ENCODE measurements around the gene CDC42SE1.
"Not testable (repeated sequence)": the region's sequence is repeated elsewhere in the genome, so short reads cannot be mapped to it uniquely, and the experiment has no call there.

CDC42SE1 gene, protein sequence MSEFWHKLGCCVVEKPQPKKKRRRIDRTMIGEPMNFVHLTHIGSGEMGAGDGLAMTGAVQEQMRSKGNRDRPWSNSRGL

DNA sequence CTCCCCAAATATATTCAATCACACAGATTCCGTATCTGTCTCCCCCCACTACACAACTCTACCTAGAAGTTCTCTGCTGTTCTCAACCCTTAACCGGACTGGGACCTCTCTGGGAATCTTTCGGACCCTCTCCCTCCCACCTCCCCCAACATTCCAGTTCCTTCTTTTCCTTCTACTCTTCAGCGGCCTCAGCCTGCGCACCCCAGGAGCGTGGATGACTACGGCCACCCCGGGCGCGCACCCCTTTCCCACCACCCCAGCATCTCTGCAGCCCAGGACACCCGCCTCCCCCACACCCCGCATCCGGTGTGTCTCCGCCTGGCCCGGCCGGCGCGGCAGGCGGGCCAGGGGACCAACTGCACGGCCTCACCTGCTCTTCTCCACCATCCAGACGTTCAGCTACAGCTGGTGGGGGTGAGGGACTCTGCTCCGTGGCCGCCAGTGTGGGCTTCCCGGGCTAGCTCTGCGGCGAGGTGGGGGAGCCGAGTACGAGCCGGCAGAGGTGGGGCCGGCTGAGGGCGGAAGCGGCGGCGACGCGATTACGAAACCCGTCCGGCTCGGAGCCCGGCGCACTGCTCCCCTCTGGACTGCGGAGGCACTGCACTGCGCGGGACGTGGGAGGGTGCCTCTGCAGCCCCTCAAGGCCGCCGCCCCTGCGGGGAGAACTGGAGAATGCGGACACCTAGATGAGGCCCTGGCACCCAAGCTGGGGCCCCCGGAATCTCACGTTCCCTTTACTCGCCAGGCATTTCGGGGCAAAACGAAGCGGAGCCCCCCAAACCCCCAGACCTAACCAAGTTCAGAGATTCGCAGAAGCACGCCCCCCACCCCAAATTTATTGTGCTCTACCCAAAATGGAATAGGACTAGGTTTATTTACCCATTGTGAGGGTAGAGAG is at the start of gene CDC42SE1:
Gene CDC42SE1 (minus strand): TSS at position 514 of the 898 bp plus-strand sequence. CDS start 3,892 bp downstream, outside the sequence.
- DNase-seq (ENCODE audit: low spot score) = peak; percentile 85

DNA sequence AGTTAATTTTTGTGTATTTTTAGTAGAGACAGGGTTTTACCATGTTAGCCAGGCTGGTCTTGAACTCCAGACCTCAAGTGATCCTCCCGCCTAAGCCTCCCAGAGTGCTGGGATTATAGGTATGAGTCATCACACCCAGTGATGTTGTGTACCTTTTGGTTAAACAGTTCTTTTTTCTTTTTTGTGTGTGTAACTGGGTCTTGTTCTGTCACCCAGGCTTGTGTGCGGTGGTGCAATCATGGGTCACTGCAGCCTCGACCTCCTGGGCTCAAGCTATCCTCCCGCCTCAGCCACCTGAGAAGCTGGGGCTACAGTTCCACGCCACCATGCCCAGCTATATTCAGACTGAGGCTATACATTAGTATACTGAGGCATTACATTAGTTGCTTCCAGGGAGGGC is 48.9 kb upstream of the CDC42SE1 start:
- no peak for DNase-seq (ENCODE audit: low spot score)

DNA sequence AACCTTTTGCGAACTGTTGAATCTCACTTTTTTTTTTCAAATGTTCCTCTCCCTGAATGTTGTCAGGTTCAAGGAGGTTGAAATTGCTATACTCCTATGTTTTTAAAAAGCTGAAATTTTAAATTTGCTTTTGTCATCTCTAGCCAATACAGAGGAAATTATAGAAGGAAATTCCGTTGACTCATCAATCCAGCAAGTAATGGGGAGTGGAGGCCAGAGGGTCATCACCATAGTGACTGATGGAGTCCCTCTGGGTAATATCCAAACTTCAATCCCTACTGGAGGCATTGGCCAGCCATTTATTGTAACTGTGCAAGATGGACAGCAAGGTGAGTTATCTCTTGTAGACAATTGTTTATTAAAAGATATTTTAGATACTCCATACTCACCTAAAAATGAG is 47.5 kb upstream of the CDC42SE1 start:
- DNase-seq (ENCODE audit: low spot score) = peak; percentile 43

DNA sequence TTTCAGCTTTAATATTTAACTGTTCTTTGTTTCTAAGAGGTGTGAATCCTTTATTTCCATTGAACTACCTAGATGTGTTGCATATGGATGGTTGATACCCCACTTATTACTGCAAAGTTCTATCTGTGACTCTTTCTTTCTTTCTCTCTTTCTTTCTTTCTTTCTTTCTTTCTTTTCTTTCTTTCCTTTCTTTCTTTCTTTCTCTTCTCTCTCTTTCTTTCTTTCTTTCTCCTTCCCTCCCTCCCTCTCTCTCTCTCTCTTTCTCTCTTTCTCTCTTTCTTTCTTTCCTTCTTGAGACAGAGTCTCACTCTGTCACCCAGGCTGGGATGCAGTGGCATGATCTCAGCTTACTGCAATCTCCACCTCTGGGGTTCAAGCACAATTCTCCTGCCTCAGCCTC is 45.2 kb upstream of the CDC42SE1 start:
- DNase-seq (ENCODE audit: low spot score) = no peak

DNA sequence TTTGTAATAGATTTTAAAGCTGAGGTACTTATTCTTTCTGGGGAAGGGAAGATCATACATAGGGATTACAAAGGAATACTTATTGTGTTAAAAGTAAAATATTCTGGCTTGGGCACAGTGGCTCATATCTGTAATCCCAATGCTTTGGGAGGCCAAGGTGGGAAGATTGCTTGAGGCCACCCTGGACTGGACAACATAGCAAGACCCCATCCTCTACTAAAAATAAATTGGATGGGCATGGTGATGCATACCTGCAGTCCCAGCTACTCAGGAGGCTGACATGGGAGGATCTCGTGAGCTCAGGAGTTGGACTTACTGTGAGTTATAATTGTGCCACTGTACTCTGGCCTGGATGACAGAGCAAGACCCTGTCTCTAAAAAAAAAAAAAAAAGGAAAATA is 38.7 kb upstream of the CDC42SE1 start:
- no peak for DNase-seq (ENCODE audit: low spot score)

DNA sequence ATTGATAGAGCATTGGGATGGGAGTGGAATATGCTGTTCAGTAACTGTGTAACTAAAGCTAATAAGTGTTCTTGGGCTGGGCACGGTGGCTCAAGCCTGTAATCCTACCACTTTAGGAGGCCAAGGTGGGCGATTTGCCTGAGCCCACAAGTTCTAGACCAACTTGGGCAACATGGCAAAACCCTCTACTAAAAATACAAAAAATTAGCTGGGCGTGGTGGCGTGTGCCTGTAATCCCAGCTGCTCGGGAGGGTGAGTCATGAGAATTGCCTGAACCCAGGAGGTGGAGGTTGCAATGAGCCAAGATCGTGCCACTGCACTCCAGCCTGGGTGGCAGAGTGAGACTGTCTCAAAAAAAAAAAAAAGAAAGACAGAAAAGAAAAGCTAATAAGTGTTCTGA is 38.0 kb upstream of the CDC42SE1 start:
- not testable (repeated sequence) for DNase-seq (ENCODE audit: low spot score)

DNA sequence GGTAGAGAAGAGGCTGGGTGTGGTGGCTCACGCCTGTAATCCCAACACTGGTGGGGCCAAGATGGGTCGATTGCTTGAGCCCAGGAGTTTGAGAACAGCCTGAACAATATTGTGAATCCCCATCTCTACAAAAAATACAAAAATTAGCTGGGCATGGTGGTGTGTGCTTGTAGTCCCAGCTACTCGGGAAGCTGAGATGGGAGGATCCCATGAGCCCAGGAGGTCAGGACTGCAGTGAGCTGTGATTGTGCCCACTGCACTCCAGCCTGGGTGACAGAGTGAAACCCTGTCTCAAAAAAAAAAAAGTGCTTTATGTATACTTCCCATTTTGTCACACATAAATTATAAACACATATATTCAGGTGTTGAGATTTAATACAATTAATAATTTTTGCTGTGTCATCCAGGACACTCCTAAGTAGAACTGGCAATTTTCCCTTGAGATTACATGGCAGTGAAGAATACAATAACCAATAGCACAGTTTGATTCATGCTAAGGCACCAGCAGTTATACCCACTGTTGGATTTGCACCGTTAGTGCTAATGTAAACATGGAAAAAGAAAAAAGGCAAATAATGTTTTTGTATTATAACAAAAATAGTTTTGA is 26.6 kb upstream of the CDC42SE1 start:
- DNase-seq (ENCODE audit: low spot score) = no peak

DNA sequence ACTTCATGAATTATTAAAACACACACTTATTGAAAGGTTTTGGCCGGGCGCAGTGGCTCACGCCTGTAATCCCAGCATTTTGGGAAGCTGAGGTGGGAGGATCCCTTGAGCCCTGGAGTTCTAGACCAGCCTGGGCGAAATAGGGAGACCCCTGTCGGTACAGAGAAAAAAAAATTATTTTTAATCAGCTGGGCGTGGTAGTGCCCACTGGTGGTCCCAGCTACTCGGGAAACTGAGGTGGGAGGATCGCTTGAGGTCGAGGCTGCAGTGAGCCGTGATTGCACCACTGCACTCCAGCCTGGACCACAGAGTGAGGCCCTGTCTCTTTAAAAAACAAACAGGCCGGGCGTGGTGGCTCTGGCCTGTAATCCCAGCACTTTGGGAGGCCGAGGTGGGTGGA is 12.8 kb upstream of the CDC42SE1 start:
- DNase-seq (ENCODE audit: low spot score) = no peak

DNA sequence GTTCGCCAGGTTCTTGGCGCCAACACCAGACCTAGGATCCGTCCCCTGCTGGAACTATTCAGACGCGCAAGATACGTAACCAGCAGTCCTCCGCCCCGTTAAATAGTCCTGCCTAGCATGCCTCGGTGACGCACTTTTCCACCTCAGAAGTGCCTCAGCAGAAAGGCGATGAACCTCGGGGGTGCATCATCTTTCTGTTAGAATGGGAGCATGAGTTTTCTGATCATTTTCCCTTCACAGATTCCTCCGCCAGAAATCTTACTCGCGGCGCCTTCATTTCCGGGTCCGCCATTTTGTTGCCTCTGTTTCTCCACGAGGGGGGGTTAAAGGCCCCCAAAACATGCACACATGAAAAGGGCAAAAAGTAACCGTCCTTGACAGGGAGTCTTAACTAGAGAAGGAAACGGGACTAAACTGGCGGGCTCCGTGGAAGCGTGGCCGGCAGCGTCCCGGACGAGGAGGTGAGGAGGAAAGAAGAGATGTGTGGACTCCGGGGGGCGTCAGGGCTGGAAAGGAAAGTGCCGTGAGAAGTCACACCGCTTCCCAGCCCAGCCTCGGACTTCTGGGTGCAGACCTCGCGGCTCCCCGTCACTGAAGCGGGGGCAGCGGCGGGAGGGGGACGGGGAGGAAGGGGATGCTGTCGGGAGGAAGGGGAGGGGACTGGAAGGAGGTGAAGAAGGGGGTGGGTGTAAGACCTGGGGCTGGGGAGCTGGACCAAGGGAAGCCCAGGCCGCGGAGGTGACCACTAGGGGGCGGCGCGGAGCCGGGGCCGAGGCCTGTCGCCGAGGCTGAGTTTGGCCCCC is 11.3 kb upstream of the CDC42SE1 start, which contains the start of gene GABPB2:
Gene GABPB2 (plus strand): TSS at position 288 of the 803 bp plus-strand sequence. CDS start 17,429 bp downstream, outside the sequence.
- peak; percentile 90 for DNase-seq (ENCODE audit: low spot score)

DNA sequence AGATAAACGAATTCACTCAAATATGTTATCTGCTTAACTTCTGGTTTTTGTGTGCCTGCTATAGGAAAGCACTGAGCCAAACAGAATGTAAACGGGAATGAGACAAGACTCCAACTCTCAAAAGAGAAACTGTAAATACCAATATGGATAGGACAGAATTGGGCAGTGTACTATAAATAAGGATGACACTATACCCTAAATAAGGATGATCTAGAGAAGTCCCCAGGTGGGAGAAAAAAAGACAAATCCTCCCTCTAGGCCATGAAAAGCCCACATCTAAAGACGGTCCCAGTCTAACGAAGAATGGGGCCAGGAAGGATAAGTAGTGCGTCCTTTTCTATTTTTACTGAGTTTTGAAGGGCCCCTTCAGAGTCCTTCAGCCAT is 9.7 kb upstream of the CDC42SE1 start:
- no peak for DNase-seq (ENCODE audit: low spot score)

DNA sequence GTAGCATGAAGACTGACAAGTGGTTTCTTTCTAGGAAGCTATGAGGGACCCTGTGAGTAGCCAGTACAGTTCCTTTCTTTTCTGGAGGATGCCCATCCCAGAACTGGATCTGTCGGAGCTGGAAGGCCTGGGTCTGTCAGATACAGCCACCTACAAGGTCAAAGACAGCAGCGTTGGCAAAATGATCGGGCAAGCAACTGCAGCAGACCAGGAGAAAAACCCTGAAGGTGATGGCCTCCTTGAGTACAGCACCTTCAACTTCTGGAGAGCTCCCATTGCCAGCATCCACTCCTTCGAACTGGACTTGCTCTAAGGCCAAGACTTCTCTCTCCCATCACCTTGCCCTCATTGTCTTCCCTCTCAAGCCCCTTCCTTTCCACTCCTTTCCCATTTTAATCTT is 7.8 kb upstream of the CDC42SE1 start:
- no peak for DNase-seq (ENCODE audit: low spot score)

DNA sequence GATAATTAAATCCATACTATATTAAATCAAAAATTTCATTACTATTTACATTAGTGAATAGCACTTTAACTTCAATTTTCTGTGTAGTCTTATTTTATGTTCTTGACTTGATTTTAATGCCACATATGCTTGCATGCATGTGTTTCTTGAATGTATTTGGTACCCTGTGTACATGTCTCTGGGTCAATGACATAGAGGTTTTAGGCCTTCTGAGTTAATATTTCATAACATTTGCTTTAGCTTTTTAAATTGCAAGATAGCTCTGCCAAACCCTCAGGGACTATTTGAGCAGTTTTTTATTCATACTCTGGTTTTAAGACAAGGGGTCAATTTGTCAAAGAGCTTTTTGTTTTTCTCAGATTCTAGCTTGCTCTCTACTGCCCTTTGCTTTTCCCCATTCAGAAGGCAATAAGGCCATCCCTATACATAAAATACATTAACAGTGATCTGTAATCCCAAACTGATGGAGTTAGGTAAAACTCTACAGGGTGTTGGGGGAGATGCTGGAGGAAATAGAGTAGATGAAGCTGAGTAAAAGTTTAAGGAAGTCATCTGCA is 5.7 kb upstream of the CDC42SE1 start:
- no peak for DNase-seq (ENCODE audit: low spot score)

DNA sequence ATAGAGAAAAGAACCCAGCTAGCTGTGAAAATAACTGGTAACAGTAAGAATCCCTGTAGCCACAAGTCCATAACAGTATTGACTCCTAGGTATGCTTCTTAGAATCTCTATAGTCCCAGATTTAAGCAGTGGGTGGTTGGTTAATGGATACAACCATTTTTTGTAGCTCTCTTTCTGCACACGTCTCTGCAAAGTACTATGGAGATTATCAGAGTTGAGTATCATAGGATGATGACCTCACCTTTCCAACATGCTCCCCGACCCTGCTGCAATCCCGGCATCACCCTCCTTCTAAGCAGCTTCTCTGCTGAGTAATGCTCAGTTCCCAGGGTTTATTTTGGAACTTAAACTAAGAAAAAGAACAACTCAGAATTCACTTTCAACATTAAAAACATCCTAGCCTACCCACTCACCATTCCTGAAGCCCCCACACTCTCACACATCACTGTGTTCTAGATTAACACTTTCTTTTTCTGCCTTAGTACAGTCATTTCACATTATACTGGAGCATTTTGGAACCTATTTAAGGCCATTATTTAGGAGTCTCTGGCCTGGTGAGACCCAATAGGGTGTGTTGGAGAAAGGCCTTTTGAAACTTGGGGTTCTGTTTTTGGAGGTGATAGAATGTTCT is 3.4 kb upstream of the CDC42SE1 start:
- DNase-seq (ENCODE audit: low spot score) = peak; percentile 88

DNA sequence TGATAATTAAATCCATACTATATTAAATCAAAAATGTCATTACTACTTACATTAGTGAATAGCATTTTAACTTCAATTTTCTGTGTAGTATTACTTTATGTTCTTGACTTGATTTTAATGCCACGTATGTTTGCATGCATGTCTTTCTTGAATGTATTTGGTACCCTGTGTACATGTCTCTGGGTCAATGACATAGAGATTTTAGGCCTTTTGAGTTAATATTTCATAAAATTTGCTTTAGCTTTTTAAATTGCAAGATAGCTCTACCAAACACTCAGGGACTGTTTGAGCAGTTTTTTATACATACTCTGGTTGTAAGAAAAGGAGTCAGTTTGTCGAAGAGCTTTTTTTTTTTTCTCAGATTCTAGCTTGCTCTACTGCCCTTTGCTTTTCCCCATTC is 2.3 kb upstream of the CDC42SE1 start:
- no peak for DNase-seq (ENCODE audit: low spot score)

DNA sequence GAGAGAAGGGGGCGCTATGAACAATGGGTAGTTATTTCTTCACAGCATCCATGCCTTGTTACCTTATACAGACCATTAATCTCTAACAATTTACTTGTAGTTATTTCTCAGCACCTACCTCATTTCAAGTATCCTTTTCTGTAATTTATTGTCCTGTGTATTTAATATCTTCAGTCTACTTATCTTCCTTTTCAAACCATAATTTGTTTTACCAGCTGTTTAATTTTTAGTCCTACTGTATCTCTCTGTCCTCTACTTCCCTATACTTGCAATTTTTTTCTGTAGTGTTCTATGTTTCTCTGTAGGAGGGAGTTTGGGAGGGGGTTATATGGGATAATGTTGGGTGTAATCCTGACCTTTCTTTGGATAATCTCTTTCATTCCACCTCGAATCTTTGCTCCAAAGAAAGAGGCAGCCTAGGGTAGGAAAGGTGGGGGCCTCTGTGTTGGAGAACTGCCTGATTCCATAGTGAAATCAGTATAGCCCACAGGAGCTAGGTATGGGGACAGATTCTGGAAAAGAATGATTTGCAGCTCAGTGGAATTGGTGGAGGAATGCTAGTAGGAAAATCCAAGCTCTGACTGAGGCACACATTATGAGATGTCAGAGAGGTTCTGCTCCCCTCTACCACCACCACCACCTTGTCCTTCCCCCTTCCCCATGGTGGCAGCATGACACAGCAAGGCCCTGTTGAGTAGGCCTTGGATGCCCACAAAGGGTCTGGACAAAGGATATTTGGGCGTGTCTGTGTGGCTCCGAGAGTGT is 1.4 kb upstream of the CDC42SE1 start:
- no peak for DNase-seq (ENCODE audit: low spot score)

DNA sequence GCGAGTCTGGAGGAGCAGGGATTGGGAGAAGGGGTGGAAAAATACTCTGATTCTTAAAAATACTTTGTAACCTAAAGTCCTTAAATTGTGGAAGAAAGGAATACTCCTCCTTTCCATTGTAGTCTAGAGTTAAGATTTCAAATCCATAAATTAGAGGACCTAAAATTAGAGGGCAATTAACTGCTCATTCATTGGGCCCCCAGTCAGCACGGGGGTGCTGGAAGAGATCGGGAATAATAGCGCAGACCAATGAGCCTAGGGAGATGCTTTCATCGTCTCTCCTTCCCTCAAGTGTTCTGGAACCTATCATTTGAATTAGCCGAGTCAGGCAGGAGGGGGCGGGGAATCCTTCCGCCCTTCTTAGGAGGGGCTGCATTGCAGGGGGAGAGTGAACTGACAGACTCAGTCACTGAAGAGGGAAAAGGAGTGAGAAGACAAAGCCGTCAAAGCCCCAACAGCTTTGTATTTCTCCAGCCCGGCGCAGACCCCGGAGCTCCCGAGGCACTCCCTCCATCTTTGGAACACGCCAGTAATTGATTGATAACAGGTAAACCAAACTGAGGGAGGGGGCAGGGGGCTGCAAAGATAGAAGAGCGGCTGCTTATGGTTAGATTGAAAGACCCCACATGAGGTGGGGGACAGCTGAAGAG is 710 bp upstream of the CDC42SE1 start, which contains the start of gene MLLT11:
Gene MLLT11 (plus strand): TSS at position 391 of the 650 bp plus-strand sequence. CDS start 6,828 bp downstream, outside the sequence.
- peak; percentile 57 for DNase-seq (ENCODE audit: low spot score)

DNA sequence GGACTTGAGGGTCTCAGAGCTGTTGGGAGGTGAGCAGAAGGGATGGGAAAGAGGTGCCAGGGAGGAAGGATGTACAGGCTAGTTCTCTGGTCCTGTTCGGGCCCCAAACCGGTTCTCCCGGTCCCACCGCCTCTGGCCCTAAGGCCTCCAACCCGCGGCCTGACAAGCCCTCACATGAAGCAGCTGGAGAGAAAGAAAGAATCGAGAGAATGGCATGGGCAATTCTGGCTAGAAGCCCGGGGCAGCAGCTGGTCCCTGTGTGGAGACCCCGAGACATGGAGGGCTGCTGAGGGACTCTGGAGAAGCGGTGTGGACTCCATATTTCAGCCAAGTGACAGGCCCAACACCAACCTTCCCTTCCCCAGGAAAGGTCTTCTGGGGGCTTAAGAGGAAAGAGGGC is 730 bp downstream of the CDC42SE1 start:
- peak; percentile 4 for DNase-seq (ENCODE audit: low spot score)

DNA sequence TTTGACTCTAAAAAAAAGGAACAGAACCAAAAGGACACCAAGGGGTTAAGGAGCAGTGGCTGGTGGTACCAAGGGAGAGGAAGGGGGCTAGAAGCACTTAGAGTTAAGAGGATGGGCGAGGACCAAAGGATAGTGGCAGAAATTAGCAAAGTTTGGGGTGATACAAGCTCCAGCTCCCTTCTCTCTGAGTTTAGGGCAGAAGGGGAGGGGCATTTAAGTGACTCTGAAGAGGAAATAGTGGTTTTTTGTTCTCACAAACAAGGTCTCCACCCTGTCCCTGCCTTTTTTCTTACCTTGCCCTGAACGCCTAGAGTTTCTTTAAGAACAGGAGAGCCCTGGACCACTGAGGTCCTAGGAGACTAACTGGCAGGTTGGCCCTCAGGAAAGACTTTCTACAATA is 3.3 kb downstream of the CDC42SE1 start:
- no peak for DNase-seq (ENCODE audit: low spot score)

DNA sequence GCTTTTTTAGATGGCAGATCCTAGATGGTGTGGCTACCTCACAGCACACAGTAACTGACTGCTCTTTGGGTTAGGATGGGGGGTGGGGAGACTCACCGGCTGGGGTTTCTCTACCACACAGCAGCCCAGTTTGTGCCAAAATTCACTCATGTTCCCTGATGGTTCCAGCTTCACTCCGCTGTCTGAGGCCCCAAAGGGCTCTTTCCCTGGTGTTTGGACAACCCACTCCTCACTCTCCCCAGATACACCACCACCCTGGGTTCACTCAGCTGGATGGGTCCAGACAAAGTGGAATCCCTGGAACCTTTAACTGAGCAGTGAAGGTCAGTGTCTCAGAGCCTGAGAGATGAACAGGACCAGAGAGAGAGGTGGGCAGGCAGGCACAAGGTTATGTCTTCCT is 3.8 kb downstream of the CDC42SE1 start:
- no peak for DNase-seq (ENCODE audit: low spot score)

DNA sequence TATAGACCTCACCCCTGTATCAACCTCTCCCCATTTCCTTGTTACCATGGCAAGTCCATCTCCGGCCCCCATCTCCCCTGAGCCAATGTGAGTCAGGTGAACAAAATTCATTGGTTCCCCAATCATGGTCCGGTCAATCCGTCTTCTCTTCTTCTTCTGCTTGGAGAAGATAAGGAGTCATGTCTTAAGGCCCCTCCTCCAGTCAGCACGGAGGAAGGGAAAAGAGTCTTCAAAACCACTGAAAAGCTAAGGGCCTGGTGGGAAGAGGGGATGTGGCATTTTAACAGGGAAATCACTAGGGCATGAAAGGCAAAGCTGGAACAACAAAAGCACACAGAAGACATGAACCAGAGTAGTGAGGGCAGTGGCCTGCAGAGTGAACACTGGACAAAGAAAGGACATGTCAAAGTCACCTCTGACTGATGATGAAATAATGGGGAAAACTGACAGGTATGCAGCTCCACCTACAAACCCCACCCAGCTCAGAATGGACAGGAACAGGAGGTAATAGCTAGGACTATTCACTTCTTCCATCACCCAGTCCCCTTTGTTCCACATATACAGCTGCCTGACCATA is 4.4 kb downstream of the CDC42SE1 start:
- DNase-seq (ENCODE audit: low spot score) = no peak
